A673 (cell line): ENCODE data around the gene SECTM1. TPM values are rescaled to one million over a fixed set of nuclear protein-coding genes. Genes with fewer than 3 reads are reported as not detected.

Experiments
- BruUV-seq: library from RNA; stranded (reverse); fragments of 400-500 nt; replicated peaks from 2 replicates; lab custom pipeline; 2021; lab: Mats Ljungman, UMichigan
- CTCF ChIA-PET: fragments of 300-600 bp; sonication (Branson Sonifier 250); formaldehyde crosslinking; loops from one replicate; lab custom pipeline; 2022; ENCODE audit warnings: antibody characterized with exemption; lab: Charles Lee
- POLR2A ChIA-PET: fragments of 300-600 bp; sonication (Branson Sonifier 250); formaldehyde crosslinking; loops from one replicate; lab custom pipeline; 2022; ENCODE audit warnings: antibody characterized with exemption; ENCODE audit not compliant: low non-redundant PET; lab: Charles Lee
- DNase-seq: peaks from one replicate; pipeline ENCODE4 v3.0.0-alpha.2; 2015; ENCODE audit warnings: low spot score
- H3K27ac ChIP-seq: fragments of 200-600 bp; sonication (generic); 2 replicates; pipeline ENCODE4 v1.5.1; 2016; ENCODE audit warnings: mixed run types, low read depth, mild to moderate bottlenecking, mixed read lengths, antibody characterized with exemption, low read length; ENCODE audit not compliant: poor library complexity, severe bottlenecking
- H3K27me3 ChIP-seq: fragments of 200-600 bp; sonication (generic); replicated peaks from 2 replicates; pipeline ENCODE4 v1.6.1; 2017; ENCODE audit warnings: mixed run types, low read depth, mild to moderate bottlenecking, mixed read lengths, antibody characterized with exemption, low read length; ENCODE audit not compliant: insufficient read depth, poor library complexity
- H3K36me3 ChIP-seq: fragments of 200-600 bp; sonication (generic); 2 replicates; pipeline ENCODE4 v1.6.1; 2016; ENCODE audit warnings: mixed run types, mild to moderate bottlenecking, mixed read lengths, antibody characterized with exemption, low read length; ENCODE audit not compliant: insufficient read depth, poor library complexity, severe bottlenecking
- H3K4me1 ChIP-seq: fragments of 200-600 bp; sonication (generic); 2 replicates; pipeline ENCODE4 v1.6.1; 2017; ENCODE audit warnings: mixed run types, mild to moderate bottlenecking, mixed read lengths, antibody characterized with exemption, low read length; ENCODE audit not compliant: insufficient read depth, poor library complexity, severe bottlenecking
- H3K4me3 ChIP-seq: fragments of 200-600 bp; sonication (generic); 2 replicates; pipeline ENCODE4 v1.5.1; 2016; ENCODE audit warnings: low read depth, mixed run types, mild to moderate bottlenecking, mixed read lengths, low read length; ENCODE audit not compliant: poor library complexity, severe bottlenecking
- H3K9me3 ChIP-seq: fragments of 200-600 bp; sonication (generic); 2 replicates; pipeline ENCODE4 v1.6.1; 2016; ENCODE audit warnings: mixed run types, low read depth, mild to moderate bottlenecking, mixed read lengths, antibody characterized with exemption, low read length; ENCODE audit not compliant: poor library complexity, severe bottlenecking
- CTCF ChIP-seq: fragments of 300-800, 200-600 bp; sonication (generic); conservative IDR thresholded peaks from 2 replicates; pipeline ENCODE4 v1.5.1; 2017; ENCODE audit warnings: low read depth, mild to moderate bottlenecking, antibody characterized with exemption, low read length, moderate library complexity, mixed read lengths
- EZH2 ChIP-seq: fragments of 200-600 bp; sonication (generic); IDR thresholded peaks from 2 replicates; pipeline ENCODE4 v1.6.1; 2017; ENCODE audit warnings: borderline replicate concordance, low read depth, mild to moderate bottlenecking, mixed read lengths, antibody characterized with exemption, low read length; ENCODE audit not compliant: poor library complexity, severe bottlenecking
- intact Hi-C: fragments of 100-400 bp; cut with micrococcal nuclease; formaldehyde crosslinking; loops from one replicate; pipeline ENCODE4 v1.10.0; 2022; ENCODE audit not compliant: unreplicated experiment
- total RNA-seq: library from RNA; stranded (reverse); gene quantifications from 2 replicates; pipeline ENCODE4 v1.2.3, GENCODE V29; 2021

Gene SECTM1
- total RNA-seq, 1 experiment from 2014 or later: 1.4 TPM

- TF ChIP-seq CTCF (no peak), EZH2 (no peak)
- intact Hi-C loops: no loop called here
- DNase-seq: no peak
- H3K4me3 ChIP-seq: no peak within 1 kb of the TSS
- ChIA-PET POLR2A (no interaction called here), CTCF (no interaction called here)
- no TSS peak for BruUV-seq
- H3K27me3 ChIP-seq: no peaks in the 10 kb centered on the region
- no peaks in the 10 kb centered on the region for H3K4me1 ChIP-seq
- H3K36me3 ChIP-seq: no peaks in the 10 kb centered on the region
- H3K27ac ChIP-seq: no peak within 1 kb of the TSS
- no peaks in the 10 kb centered on the region for H3K9me3 ChIP-seq
Observed at GRCh38 chr17:82317394-82318168, 16.0 kb downstream of the SECTM1 start, which contains the start of gene CD7. TSS of gene CD7 (minus strand) at chr17:82317608. CDS start at chr17:82317495, 113 bp downstream.

GRCh38 chr17:82316651-82317393 is 16.7 kb downstream of the SECTM1 start:
- H3K4me1 ChIP-seq: no peaks in the 10 kb centered on the region
- H3K4me3 ChIP-seq: no peak overlapping the region
- H3K27me3 ChIP-seq: no peaks in the 10 kb centered on the region
- intact Hi-C loops: no loop called here
- H3K27ac ChIP-seq: no peak overlapping the region
- no peak for DNase-seq
- CTCF ChIA-PET: no interaction called here
- no peaks in the 10 kb centered on the region for H3K9me3 ChIP-seq
- H3K36me3 ChIP-seq: no peaks in the 10 kb centered on the region
- POLR2A ChIA-PET: no interaction called here
- no TSS peak for BruUV-seq
- TF ChIP-seq CTCF: no peak
- no peak for TF ChIP-seq EZH2

GRCh38 chr17:82315703-82316358 is 17.7 kb downstream of the SECTM1 start:
- Histone ChIP-seq H3K36me3 (no peaks in the 10 kb centered on the region), H3K9me3 (no peaks in the 10 kb centered on the region), H3K27me3 (no peaks in the 10 kb centered on the region), H3K4me1 (no peaks in the 10 kb centered on the region), H3K27ac (no peak overlapping the region), H3K4me3 (no peak overlapping the region)
- ChIA-PET CTCF (no interaction called here), POLR2A (no interaction called here)
- no peak for TF ChIP-seq EZH2
- no peak for TF ChIP-seq CTCF
- no TSS peak for BruUV-seq
- intact Hi-C loops: no loop called here
- no peak for DNase-seq
